ENCODE data around the gene IGF2BP2.

IGF2BP2 gene

GRCh38 chr3:185717627-185718402, 107.0 kb downstream of the IGF2BP2 start:
- TF ChIP-seq ZNF274 (IDR thresholded peaks at IDR 0.05; ENCODE audit: low read depth, low read length), result no peak
- H3K4me3 ChIP-seq (ENCODE audit: low read length), result no peak overlapping the region

- TF ChIP-seq ZNF274 (IDR thresholded peaks at IDR 0.05; ENCODE audit: low read depth, low read length), result no peak
- H3K4me3 ChIP-seq (ENCODE audit: low read length), result no peak overlapping the region
These were observed 107.7 kb downstream of the IGF2BP2 start for GRCh38 chr3:185717121-185717520.

- H3K4me3 ChIP-seq (ENCODE audit: low read length), result no peak overlapping the region
- no peak for TF ChIP-seq ZNF274 (IDR thresholded peaks at IDR 0.05; ENCODE audit: low read depth, low read length)
These were observed 108.3 kb downstream of the IGF2BP2 start for GRCh38 chr3:185716436-185717108.

DNA sequence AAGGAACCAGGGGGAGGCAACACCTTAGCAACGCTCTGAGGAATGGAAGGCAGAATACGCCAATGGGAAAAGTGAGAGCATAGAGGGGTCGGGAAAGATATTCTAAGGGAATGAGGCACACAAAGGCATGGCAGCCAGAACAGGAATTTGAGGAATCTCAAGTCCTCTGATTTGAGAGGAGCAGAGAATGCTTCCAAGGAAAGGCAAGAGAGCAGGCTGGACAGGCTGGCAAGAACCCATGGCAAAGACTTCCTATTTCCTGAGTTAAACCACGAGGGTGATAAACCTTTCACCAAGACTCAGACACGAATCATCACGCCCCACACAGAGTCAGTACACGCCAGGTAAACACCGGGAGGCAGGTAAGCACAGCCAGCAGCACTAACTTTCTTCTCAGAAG, 109.8 kb downstream of the IGF2BP2 start:
- no peak for TF ChIP-seq ZNF274 (IDR thresholded peaks at IDR 0.05; ENCODE audit: low read depth, low read length)
- no peak overlapping the region for H3K4me3 ChIP-seq (ENCODE audit: low read length)

DNA sequence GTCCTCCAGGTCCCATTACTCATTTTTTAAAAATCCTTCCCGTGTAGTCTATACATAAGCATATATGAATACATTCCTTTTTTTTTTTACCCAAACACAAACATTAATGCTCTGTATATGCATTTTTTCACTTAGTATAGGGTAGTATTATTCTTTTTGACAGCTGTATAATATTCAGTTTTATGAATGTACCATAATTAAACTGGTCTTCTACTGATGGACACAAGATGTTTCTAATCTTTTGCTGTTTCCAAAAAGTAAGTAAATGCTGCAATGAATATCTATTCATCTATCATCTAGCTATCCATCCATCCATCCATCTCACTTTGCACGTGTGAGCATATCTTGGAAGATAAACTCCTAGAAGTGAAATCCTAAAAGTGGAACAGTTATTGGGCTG, 110.8 kb downstream of the IGF2BP2 start:
- H3K4me3 ChIP-seq (ENCODE audit: low read length), result no peak overlapping the region
- TF ChIP-seq ZNF274 (IDR thresholded peaks at IDR 0.05; ENCODE audit: low read depth, low read length), result no peak

DNA sequence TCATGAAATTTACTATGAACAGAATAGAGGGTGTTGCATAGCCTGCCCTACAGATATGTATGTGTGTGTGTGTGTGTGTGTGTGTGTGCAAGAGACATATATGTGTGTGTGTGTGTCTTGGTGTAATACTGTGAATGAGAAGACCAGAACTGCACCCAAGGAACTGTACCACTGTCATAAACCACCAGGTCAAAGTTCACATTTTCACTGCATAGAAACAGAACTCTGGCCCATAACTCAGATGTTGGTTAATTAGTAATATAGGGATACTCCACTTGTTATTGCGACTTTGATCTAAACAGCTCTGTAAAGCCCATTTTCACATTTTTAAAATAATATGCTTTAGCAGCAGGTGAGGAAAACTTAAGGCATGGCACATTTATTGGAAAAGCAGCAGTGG, 111.8 kb downstream of the IGF2BP2 start:
- H3K4me3 ChIP-seq (ENCODE audit: low read length), result no peak overlapping the region
- TF ChIP-seq ZNF274 (IDR thresholded peaks at IDR 0.05; ENCODE audit: low read depth, low read length), result no peak

DNA sequence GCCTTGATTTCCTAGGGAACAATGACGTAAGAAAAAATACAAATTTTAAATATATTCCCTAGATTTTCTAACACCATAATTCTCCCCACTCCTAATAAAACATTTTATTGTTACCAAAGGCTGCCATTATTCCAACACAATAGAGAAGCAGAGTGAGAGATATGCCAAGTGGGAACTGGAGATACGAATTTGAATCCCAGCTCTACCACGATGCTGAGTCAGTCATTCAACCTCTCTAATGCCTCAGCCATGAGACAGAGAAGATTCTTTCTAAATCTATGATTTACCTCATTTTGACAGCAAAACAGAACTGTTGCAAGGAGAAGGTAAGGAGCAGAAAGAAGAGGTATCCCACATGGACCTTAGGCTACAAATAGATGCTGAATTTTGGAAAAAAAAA, 112.5 kb downstream of the IGF2BP2 start:
- H3K4me3 ChIP-seq (ENCODE audit: low read length), result no peak overlapping the region

DNA sequence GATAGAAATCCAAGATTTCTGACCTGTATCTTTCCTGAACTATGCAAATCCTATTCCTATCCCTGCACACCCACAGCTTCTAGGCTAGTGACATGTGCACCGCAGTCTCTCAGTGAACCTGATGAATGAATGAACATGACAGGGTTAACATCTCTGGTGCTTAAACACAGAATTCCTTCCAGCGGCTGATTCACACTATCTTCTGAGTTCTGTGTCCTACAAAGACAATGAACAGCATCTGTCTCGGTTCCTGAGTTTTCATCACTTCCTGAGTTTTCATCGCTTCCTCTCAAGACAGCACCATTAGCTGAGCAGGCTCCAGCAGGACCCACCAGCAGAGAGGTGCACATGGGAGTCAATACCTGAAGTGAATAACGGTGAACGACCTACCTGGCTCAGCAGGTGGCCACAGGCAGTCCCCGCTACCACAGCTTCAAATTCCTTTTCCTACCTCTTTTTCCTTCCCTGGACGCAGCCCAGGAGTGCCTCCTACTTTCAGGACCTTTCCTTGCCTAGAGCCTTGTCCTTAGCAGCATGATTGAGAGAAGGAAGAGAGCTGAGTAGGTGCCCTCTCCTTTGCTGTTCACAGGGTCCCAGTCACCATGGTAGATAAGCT, 113.5 kb downstream of the IGF2BP2 start:
- no peak for TF ChIP-seq ZNF274 (IDR thresholded peaks at IDR 0.05; ENCODE audit: low read depth, low read length)
- no peak overlapping the region for H3K4me3 ChIP-seq (ENCODE audit: low read length)

More for the DNA sequence above, 112.5 kb downstream of the IGF2BP2 start:
- TF ChIP-seq ZNF274 (IDR thresholded peaks at IDR 0.05; ENCODE audit: low read depth, low read length), result no peak

GRCh38 chr3:185709251-185709955, 115.4 kb downstream of the IGF2BP2 start:
- no peak overlapping the region for H3K4me3 ChIP-seq (ENCODE audit: low read length)
- TF ChIP-seq ZNF274 (IDR thresholded peaks at IDR 0.05; ENCODE audit: low read depth, low read length), result no peak

DNA sequence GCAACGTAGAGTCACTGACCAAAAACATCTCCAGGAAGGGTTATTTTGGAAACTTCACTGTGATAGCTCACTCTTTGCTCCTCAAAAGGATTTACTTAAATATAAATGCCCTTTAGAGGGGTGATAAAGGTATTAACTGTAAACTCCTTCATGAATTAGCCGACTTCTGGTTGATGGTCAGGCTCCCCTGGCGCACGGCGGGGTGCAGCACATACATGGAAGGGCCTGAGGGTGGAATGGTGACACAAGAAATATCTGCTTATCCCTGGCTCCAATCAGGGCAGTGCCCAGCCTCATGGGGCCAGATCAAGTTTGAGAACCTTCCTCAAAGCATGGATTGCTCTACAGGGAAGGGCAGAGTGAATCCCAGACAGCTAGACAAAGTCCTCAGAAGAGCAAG, 116.5 kb downstream of the IGF2BP2 start:
- H3K4me3 ChIP-seq (ENCODE audit: low read length), result no peak overlapping the region
- TF ChIP-seq ZNF274 (IDR thresholded peaks at IDR 0.05; ENCODE audit: low read depth, low read length), result no peak

DNA sequence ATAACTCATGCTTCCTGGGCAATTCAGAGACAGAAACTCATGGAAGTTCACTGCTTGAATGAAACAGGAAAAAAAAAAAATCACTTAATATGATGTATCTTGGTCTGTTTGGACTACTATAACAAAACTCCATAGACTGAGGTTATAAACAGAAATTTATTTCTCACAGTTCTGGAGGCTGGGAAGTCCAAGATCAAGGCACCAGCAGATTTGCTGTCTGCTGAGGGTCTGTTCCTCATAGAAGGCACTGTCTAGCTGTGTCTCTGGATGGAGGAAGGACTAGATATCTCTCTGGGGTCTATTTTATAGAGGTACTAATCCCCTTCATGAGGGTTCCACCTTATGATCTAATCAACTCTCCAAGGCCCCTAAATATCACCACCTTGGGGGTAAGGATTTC, 119.3 kb downstream of the IGF2BP2 start:
- TF ChIP-seq ZNF274 (IDR thresholded peaks at IDR 0.05; ENCODE audit: low read depth, low read length), result no peak
- no peak overlapping the region for H3K4me3 ChIP-seq (ENCODE audit: low read length)

GRCh38 chr3:185702262-185703225, 122.3 kb downstream of the IGF2BP2 start:
- H3K4me3 ChIP-seq (ENCODE audit: low read length), result no peak overlapping the region
- TF ChIP-seq ZNF274 (IDR thresholded peaks at IDR 0.05; ENCODE audit: low read depth, low read length), result no peak

DNA sequence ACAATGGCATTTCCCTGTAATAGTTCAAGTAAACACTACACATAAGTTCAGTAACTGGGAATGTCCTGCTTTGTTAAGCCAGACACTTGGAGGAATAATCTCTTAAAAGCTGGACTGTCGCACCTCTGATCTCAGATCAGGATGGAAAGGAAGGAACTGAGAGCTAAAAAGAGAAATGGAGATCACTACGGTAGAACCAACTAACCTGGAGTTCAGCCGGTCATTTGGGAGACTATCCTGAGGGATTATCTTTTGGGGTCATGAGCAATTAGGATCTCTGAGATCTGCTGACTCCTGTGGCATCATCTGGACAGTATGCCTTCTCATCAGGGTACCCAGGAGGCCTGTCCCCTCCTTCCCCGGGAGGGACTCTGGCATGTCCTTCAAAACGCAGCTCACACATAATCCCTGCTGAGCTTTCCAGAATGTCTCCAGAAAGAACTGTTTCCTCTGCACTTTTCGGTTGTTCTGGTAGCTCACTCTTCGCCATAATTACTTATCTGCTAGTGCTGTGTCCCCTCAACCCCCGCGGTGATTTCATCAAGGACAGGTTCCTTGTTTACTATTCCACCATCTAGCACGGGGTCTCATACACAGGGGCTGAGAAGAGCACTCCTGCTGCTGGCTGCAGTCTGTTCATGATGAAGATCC, 123.1 kb downstream of the IGF2BP2 start:
- no peak overlapping the region for H3K4me3 ChIP-seq (ENCODE audit: low read length)
- TF ChIP-seq ZNF274 (IDR thresholded peaks at IDR 0.05; ENCODE audit: low read depth, low read length), result no peak
